Brain microvascular endothelial cell (primary cell): Measurements from ENCODE around the gene KLHL29.

Source experiments
- DNase-seq: peaks from one replicate; pipeline ENCODE4 v3.0.0-alpha.2; 2020
- H3K27ac ChIP-seq: fragments of 250-450 bp; sonication (Bioruptor Pico); 2 replicates; pipeline ENCODE4 v1.5.1; 2020; ENCODE audit warnings: mild to moderate bottlenecking, moderate library complexity
- H3K27me3 ChIP-seq: fragments of 250-450 bp; sonication (Bioruptor Pico); replicated peaks from 2 replicates; pipeline ENCODE4 v1.5.1; 2020; ENCODE audit warnings: mild to moderate bottlenecking
- H3K36me3 ChIP-seq: fragments of 250-450 bp; sonication (Bioruptor Pico); replicated peaks from 2 replicates; pipeline ENCODE4 v1.5.1; 2020; ENCODE audit warnings: mild to moderate bottlenecking
- H3K4me3 ChIP-seq: 2 replicates; pipeline ENCODE4 v1.5.1; 2011; ENCODE audit warnings: low read depth, mild to moderate bottlenecking, control low read depth, low read length, moderate library complexity
- in situ Hi-C: cut with HindIII; loops from 2 replicates; pipeline ENCODE4 v1.10.0; 2017; ENCODE audit warnings: low sequenced_read_pairs, low pct_ligation_motif_present
- TF ChIP-seq, protein P1 (sequence below): IDR thresholded peaks from 2 replicates; pipeline ENCODE4 v1.5.1; 2011; ENCODE audit warnings: low read depth, mild to moderate bottlenecking, moderate library complexity, low read length, control low read depth, inconsistent platforms; ENCODE audit errors: missing control alignments

KLHL29 gene

DNA sequence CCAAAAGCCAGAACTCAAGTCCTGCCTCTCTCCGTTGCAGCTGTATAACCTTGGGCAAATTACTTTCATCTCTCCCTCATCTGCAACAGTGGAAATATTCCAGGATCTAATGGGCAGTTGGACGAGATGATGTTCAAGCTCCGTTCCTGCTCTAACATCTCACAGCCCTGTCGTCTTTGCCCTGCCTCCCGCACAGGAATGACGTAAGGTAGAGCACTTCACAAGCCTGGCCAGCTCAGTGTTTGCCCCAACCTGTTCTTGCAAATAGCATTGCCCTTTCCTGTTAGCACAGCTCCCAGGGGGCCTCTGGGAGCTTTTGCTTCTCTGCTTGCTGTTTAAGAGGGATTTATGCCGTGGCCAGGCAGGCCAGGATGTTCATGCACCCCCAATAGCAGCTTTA is 107.9 kb downstream of the KLHL29 start:
- H3K27me3 ChIP-seq: no peaks in the 10 kb centered on the region
- TF ChIP-seq, protein P1, sequence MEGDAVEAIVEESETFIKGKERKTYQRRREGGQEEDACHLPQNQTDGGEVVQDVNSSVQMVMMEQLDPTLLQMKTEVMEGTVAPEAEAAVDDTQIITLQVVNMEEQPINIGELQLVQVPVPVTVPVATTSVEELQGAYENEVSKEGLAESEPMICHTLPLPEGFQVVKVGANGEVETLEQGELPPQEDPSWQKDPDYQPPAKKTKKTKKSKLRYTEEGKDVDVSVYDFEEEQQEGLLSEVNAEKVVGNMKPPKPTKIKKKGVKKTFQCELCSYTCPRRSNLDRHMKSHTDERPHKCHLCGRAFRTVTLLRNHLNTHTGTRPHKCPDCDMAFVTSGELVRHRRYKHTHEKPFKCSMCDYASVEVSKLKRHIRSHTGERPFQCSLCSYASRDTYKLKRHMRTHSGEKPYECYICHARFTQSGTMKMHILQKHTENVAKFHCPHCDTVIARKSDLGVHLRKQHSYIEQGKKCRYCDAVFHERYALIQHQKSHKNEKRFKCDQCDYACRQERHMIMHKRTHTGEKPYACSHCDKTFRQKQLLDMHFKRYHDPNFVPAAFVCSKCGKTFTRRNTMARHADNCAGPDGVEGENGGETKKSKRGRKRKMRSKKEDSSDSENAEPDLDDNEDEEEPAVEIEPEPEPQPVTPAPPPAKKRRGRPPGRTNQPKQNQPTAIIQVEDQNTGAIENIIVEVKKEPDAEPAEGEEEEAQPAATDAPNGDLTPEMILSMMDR: no peak
- no peak overlapping the region for H3K4me3 ChIP-seq
- no peak overlapping the region for H3K27ac ChIP-seq
- H3K36me3 ChIP-seq: no peaks in the 10 kb centered on the region
- in situ Hi-C loops: no loop called here
- no peak for DNase-seq

DNA sequence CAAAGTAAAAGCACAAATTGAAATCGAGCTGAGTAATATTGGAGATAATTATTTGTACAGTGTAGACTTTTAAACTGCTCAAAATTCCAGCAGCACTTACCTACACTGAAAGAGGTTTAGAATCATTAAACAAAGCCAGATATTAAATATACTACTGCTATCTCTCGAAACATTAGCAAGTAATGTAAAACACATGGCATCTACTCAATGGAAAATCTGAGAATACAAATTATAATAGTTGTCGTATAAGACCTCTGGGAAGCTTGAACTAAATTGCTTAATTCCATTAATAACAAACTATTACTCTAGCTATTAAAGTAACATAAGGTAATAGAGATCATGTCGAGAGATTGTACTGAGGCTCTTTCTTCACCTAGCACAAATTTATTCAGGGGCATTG is 108.9 kb downstream of the KLHL29 start:
- in situ Hi-C loops: no loop called here
- H3K27ac ChIP-seq: no peak overlapping the region
- no peak for DNase-seq
- H3K36me3 ChIP-seq: no peaks in the 10 kb centered on the region
- H3K27me3 ChIP-seq: no peaks in the 10 kb centered on the region
- TF ChIP-seq, protein P1: no peak
- no peak overlapping the region for H3K4me3 ChIP-seq

DNA sequence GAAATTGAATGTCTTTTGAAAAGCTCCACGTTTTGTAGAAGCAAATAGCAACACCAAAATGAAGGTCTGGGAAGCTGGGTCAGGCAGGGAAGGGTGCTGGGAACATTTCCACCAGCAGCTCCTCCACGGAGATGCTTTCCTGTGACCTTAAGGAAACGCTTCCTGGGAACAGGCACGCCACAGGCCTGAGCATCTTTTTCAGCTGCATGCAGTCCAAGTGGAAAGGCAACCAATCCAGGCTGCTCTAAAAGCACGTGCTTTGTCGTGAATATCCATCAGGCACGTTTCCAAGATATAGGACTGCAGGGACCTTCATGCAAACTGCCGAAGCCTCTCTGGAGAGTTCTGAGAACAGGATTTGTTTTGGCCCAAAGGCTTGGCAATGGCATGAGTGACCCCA is 109.3 kb downstream of the KLHL29 start:
- no peaks in the 10 kb centered on the region for H3K27me3 ChIP-seq
- H3K27ac ChIP-seq: no peak overlapping the region
- no peaks in the 10 kb centered on the region for H3K36me3 ChIP-seq
- in situ Hi-C loops: no loop called here
- no peak for DNase-seq
- TF ChIP-seq, protein P1: no peak
- no peak overlapping the region for H3K4me3 ChIP-seq

DNA sequence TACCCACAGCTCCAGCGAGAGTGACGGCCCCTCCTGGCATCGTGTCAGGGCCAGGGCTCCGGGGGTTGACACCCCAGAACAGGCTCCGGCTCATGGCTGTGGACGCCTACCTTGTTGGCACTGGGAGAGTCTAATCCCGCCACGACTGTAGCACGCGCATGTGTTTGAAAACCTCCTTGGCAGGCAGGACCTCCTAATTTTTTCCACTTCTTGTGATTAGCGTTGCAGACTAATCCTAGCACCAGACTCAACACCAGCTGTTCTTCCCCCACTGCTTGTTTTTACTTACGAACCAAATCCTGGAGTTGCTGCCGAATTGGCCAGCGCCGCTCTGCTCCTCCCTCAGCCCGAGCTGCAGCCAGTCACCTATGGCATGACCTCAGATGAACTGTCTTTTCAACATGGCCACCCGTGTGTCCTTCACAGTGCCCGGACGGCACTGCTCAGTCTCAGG is 110.7 kb downstream of the KLHL29 start:
- in situ Hi-C loops: no loop called here
- Histone ChIP-seq H3K27me3 (no peaks in the 10 kb centered on the region), H3K4me3 (no peak overlapping the region), H3K27ac (no peak overlapping the region), H3K36me3 (no peaks in the 10 kb centered on the region)
- no peak for DNase-seq
- TF ChIP-seq, protein P1: no peak

DNA sequence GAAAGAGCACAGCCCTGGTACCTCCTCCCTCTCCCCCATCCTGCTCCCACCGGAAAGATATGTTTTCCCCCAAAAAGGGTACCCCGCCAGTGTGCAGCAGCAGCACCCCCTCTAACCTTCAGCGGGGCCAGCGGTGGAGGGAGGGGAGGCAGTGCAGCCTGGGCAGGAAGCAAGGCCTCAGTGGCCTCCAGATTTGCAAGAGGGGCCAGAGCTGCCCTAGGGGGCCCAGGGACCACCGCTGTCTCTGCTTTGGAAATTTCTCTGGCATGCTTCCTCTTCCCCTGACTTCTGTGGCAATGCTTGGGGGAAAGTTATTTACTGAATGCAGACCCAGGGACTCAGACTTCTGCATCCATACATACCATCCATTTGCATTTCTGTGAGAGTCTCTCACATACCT is 111.5 kb downstream of the KLHL29 start:
- no peak for DNase-seq
- TF ChIP-seq, protein P1: no peak

DNA sequence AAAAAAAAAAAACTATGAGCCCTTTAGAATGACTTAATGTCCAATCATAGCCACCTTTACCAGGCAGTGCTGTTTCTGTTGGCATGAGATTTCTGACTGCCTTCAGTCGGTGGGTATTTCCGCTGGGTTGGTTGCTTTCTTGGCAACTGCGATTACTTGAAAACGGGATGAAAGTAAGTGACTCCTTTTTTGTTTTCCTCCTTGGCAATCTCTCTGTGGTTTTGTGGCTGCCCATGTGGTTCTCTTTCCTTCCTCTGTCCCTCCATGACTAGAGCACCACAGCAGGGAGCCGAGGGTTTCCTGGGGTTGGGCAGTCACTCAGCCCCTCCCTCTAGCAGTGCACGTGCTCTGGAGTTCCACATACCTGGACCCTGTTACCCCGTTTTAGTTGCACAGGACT is 112.1 kb downstream of the KLHL29 start:
- TF ChIP-seq, protein P1: no peak
- Histone ChIP-seq H3K27ac (no peak overlapping the region), H3K4me3 (no peak overlapping the region), H3K36me3 (no peaks in the 10 kb centered on the region), H3K27me3 (no peaks in the 10 kb centered on the region)
- in situ Hi-C loops: no loop called here
- peak; percentile 68 for DNase-seq

More for the DNA sequence above, 111.5 kb downstream of the KLHL29 start:
- Histone ChIP-seq H3K27me3 (no peaks in the 10 kb centered on the region), H3K4me3 (no peak overlapping the region), H3K27ac (no peak overlapping the region), H3K36me3 (no peaks in the 10 kb centered on the region)
- in situ Hi-C loops: no loop called here
